Smooth muscle cell (in vitro differentiated cells): ENCODE results near the gene PDZRN3. TPM values are rescaled to one million over a fixed set of nuclear protein-coding genes. Genes with fewer than 3 reads are reported as not detected.

Source experiments
- DNase-seq: peaks from one replicate; lab custom pipeline; 2025; ENCODE audit not compliant: unreplicated experiment; lab: John Stamatoyannopoulos, UW
- H2AFZ ChIP-seq: fragments of 200-600 bp; sonication (generic); 2 replicates; pipeline ENCODE4 v1.6.0; 2016; ENCODE audit warnings: antibody characterized with exemption, low read depth, mild to moderate bottlenecking
- H3F3A ChIP-seq: fragments of 200-600 bp; sonication (generic); 2 replicates; pipeline ENCODE4 v1.6.0; 2017; ENCODE audit warnings: antibody characterized with exemption, low read depth
- H3K27ac ChIP-seq: fragments of 200-600 bp; sonication (generic); 2 replicates; pipeline ENCODE4 v1.5.1; 2016; ENCODE audit warnings: low read depth, mild to moderate bottlenecking
- H3K27me3 ChIP-seq: fragments of 200-600 bp; sonication (generic); 2 replicates; pipeline ENCODE4 v1.6.1; 2016; ENCODE audit warnings: low read depth, mild to moderate bottlenecking
- H3K36me3 ChIP-seq: fragments of 200-600 bp; sonication (generic); 2 replicates; pipeline ENCODE4 v1.5.1; 2016; ENCODE audit warnings: low read depth
- H3K4me1 ChIP-seq: fragments of 200-600 bp; sonication (generic); 2 replicates; pipeline ENCODE4 v1.5.1; 2016; ENCODE audit warnings: low read depth
- H3K4me2 ChIP-seq: fragments of 200-600 bp; sonication (generic); 2 replicates; pipeline ENCODE4 v1.6.0; 2016; ENCODE audit warnings: mild to moderate bottlenecking
- H3K4me3 ChIP-seq: fragments of 200-600 bp; sonication (generic); 2 replicates; pipeline ENCODE4 v1.5.1; 2016; ENCODE audit warnings: mild to moderate bottlenecking
- H3K79me2 ChIP-seq: fragments of 200-600 bp; sonication (generic); 2 replicates; pipeline ENCODE4 v1.6.0; 2016; ENCODE audit warnings: low read depth, mild to moderate bottlenecking
- H3K9ac ChIP-seq: fragments of 200-600 bp; sonication (generic); 2 replicates; pipeline ENCODE4 v1.6.0; 2016; ENCODE audit warnings: low read depth
- H3K9me3 ChIP-seq: fragments of 200-600 bp; sonication (generic); replicated peaks from 2 replicates; pipeline ENCODE4 v1.5.1; 2016; ENCODE audit warnings: low read depth
- H4K20me1 ChIP-seq: fragments of 200-600 bp; sonication (generic); 2 replicates; pipeline ENCODE4 v1.6.0; 2016; ENCODE audit warnings: low read depth
- CTCF ChIP-seq: fragments of 200-600 bp; sonication (generic); IDR thresholded peaks from 2 replicates; pipeline ENCODE4 v1.5.1; 2017; ENCODE audit warnings: borderline replicate concordance, mild to moderate bottlenecking, antibody characterized with exemption; ENCODE audit not compliant: insufficient read depth, poor library complexity, severe bottlenecking
- WGBS: methylation state at CpG from one replicate; pipeline ENCODE4 v1.1.7; 2016; ENCODE audit warnings: low lambda C conversion rate; 5-methylcytosine and 5-hydroxymethylcytosine counted together
- polyA plus RNA-seq: library from polyadenylated mRNA; unstranded; fragments of >200 nt; fragmentation: Nextera tagmentation; extraction: Ambion mirVana; gene quantifications from 2 replicates; pipeline ENCODE4 v1.2.1, GENCODE V29; 2016
- total RNA-seq: library from RNA; depleted of rRNA; stranded (reverse); fragments of >200 nt; gene quantifications from 2 replicates; pipeline ENCODE4 v1.2.3, GENCODE V29; 2014

Gene PDZRN3
- total and polyA plus RNA-seq, 2 experiments from 2014 or later = 99.5 to 128 TPM

GRCh38 chr3:73350996-73351395 lies 273.7 kb downstream of the PDZRN3 start:
- Histone ChIP-seq H3K4me3 (no peak overlapping the region), H3K9ac (no peak overlapping the region), H4K20me1 (no peaks in the 10 kb centered on the region), H2AFZ (no peak overlapping the region), H3K27ac (no peak overlapping the region), H3K79me2 (no peaks in the 10 kb centered on the region), H3K36me3 (no peaks in the 10 kb centered on the region), H3K27me3 (peaks cover 17% of the 10 kb centered on the region), H3F3A (no peaks in the 10 kb centered on the region), H3K9me3 (no peaks in the 10 kb centered on the region), H3K4me1 (no peaks in the 10 kb centered on the region), H3K4me2 (no peak overlapping the region)
- DNase-seq = no peak
- 77% methylated on average over 6 of the region's 6 CpGs for WGBS
- no peak for TF ChIP-seq CTCF

- no peak for DNase-seq
- TF ChIP-seq CTCF = no peak
- WGBS = 87% methylated on average over 4 of the region's 4 CpGs
- H3K4me2 ChIP-seq = no peak overlapping the region
- no peaks in the 10 kb centered on the region for H3K36me3 ChIP-seq
- H3K27me3 ChIP-seq = peaks cover 17% of the 10 kb centered on the region
- H3K9ac ChIP-seq = no peak overlapping the region
- H3F3A ChIP-seq = no peaks in the 10 kb centered on the region
- H2AFZ ChIP-seq = no peak overlapping the region
- no peak overlapping the region for H3K27ac ChIP-seq
- no peak overlapping the region for H3K4me3 ChIP-seq
- no peaks in the 10 kb centered on the region for H3K79me2 ChIP-seq
- no peaks in the 10 kb centered on the region for H3K9me3 ChIP-seq
- no peaks in the 10 kb centered on the region for H3K4me1 ChIP-seq
- H4K20me1 ChIP-seq = no peaks in the 10 kb centered on the region
These were observed 275.1 kb downstream of the PDZRN3 start for GRCh38 chr3:73349657-73350056.

- 96% methylated on average over 1 of the region's 1 CpG for WGBS
- no peak overlapping the region for H3K4me3 ChIP-seq
- TF ChIP-seq CTCF = no peak
- no peak overlapping the region for H3K9ac ChIP-seq
- H3K9me3 ChIP-seq = no peaks in the 10 kb centered on the region
- H2AFZ ChIP-seq = no peak overlapping the region
- H3K36me3 ChIP-seq = no peaks in the 10 kb centered on the region
- no peaks in the 10 kb centered on the region for H4K20me1 ChIP-seq
- H3K4me2 ChIP-seq = no peak overlapping the region
- H3F3A ChIP-seq = no peaks in the 10 kb centered on the region
- no peaks in the 10 kb centered on the region for H3K79me2 ChIP-seq
- no peak for DNase-seq
- no peak overlapping the region for H3K27ac ChIP-seq
- no peaks in the 10 kb centered on the region for H3K27me3 ChIP-seq
- no peaks in the 10 kb centered on the region for H3K4me1 ChIP-seq
These were observed 282.7 kb downstream of the PDZRN3 start for GRCh38 chr3:73342077-73342476.

- H3K4me1 ChIP-seq = no peaks in the 10 kb centered on the region
- H3K79me2 ChIP-seq = no peaks in the 10 kb centered on the region
- WGBS = 89% methylated on average over 3 of the region's 3 CpGs
- no peak overlapping the region for H3K4me3 ChIP-seq
- no peaks in the 10 kb centered on the region for H4K20me1 ChIP-seq
- H3K4me2 ChIP-seq = no peak overlapping the region
- H3K9ac ChIP-seq = no peak overlapping the region
- H2AFZ ChIP-seq = no peak overlapping the region
- no peaks in the 10 kb centered on the region for H3K9me3 ChIP-seq
- H3F3A ChIP-seq = no peaks in the 10 kb centered on the region
- H3K27ac ChIP-seq = no peak overlapping the region
- no peak for DNase-seq
- TF ChIP-seq CTCF = no peak
- no peaks in the 10 kb centered on the region for H3K27me3 ChIP-seq
- no peaks in the 10 kb centered on the region for H3K36me3 ChIP-seq
These were observed 283.3 kb downstream of the PDZRN3 start for GRCh38 chr3:73341272-73341935.
